SU-DHL-6 (cell line): Measurements from ENCODE around the gene PEX10.

Experiments used
- H2AFZ ChIP-seq: fragments of 200-600 bp; sonication (generic); 2 replicates; pipeline ENCODE4 v1.6.1; 2014; ENCODE audit warnings: low read depth, mild to moderate bottlenecking, moderate library complexity, mixed read lengths, antibody characterized with exemption, low read length; ENCODE audit not compliant: severe bottlenecking
- H3F3A ChIP-seq: fragments of 200-600 bp; shearing (Covaris generic); 2 replicates; pipeline ENCODE4 v1.6.0; 2016; ENCODE audit warnings: antibody characterized with exemption, mild to moderate bottlenecking; ENCODE audit not compliant: insufficient read depth
- H3K27ac ChIP-seq: fragments of 200-600 bp; sonication (generic); 2 replicates; pipeline ENCODE4 v1.5.1; 2016; ENCODE audit warnings: low read depth, mild to moderate bottlenecking, low read length, moderate library complexity, mixed read lengths
- H3K27me3 ChIP-seq: fragments of 200-600 bp; sonication (generic), shearing (Covaris generic); 2 replicates; pipeline ENCODE4 v1.6.0; 2014; ENCODE audit warnings: mild to moderate bottlenecking, low read length
- H3K36me3 ChIP-seq: fragments of 200-600 bp; sonication (generic); 2 replicates; pipeline ENCODE4 v1.6.1; 2014; ENCODE audit warnings: mild to moderate bottlenecking, low read length, mixed read lengths
- H3K4me2 ChIP-seq: fragments of 300-600, 200-600 bp; shearing (Covaris generic), sonication (generic); 2 replicates; pipeline ENCODE4 v1.6.0; 2014; ENCODE audit warnings: low read length, low read depth, mild to moderate bottlenecking; ENCODE audit not compliant: poor library complexity, severe bottlenecking
- H3K4me3 ChIP-seq: fragments of 200-600 bp; sonication (generic); 2 replicates; pipeline ENCODE4 v1.5.1; 2014; ENCODE audit warnings: antibody characterized with exemption, low read length, mild to moderate bottlenecking, mixed read lengths; ENCODE audit not compliant: insufficient read depth, poor library complexity, severe bottlenecking
- H3K79me2 ChIP-seq: fragments of 200-600 bp; sonication (generic); 2 replicates; pipeline ENCODE4 v1.6.1; 2014; ENCODE audit warnings: mild to moderate bottlenecking, low read length, moderate library complexity; ENCODE audit not compliant: insufficient read depth
- H3K9ac ChIP-seq: fragments of 200-600 bp; sonication (generic); 2 replicates; pipeline ENCODE4 v1.7.0; 2014; ENCODE audit warnings: mild to moderate bottlenecking, low read length
- H3K9me2 ChIP-seq: fragments of 200-600 bp; sonication (generic); replicated peaks from 2 replicates; pipeline ENCODE4 v1.6.1; 2014; ENCODE audit warnings: low read length; ENCODE audit not compliant: insufficient read depth
- H3K9me3 ChIP-seq: fragments of 200-600 bp; sonication (generic); 2 replicates; pipeline ENCODE4 v1.6.1; 2014; ENCODE audit warnings: low read length, mixed read lengths; ENCODE audit not compliant: insufficient read depth
- H4K20me1 ChIP-seq: fragments of 200-600 bp; sonication (generic); 2 replicates; pipeline ENCODE4 v1.6.1; 2014; ENCODE audit warnings: low read depth, mild to moderate bottlenecking, antibody characterized with exemption, low read length, moderate library complexity, mixed read lengths
- CTCF ChIP-seq: fragments of 200-600 bp; sonication (generic); IDR thresholded peaks from one replicate; pipeline ENCODE4 v1.5.1; 2017; ENCODE audit warnings: antibody characterized with exemption, mild to moderate bottlenecking, low read length, moderate library complexity; ENCODE audit not compliant: insufficient read depth, poor library complexity, severe bottlenecking
- EZH2phosphoT487 ChIP-seq: fragments of 200-600 bp; sonication (generic), shearing (Covaris generic); conservative IDR thresholded peaks from 2 replicates; pipeline ENCODE4 v1.6.1; 2018; ENCODE audit warnings: mild to moderate bottlenecking, antibody characterized with exemption, low read length, moderate library complexity, mixed read lengths

The PEX10 gene

DNA sequence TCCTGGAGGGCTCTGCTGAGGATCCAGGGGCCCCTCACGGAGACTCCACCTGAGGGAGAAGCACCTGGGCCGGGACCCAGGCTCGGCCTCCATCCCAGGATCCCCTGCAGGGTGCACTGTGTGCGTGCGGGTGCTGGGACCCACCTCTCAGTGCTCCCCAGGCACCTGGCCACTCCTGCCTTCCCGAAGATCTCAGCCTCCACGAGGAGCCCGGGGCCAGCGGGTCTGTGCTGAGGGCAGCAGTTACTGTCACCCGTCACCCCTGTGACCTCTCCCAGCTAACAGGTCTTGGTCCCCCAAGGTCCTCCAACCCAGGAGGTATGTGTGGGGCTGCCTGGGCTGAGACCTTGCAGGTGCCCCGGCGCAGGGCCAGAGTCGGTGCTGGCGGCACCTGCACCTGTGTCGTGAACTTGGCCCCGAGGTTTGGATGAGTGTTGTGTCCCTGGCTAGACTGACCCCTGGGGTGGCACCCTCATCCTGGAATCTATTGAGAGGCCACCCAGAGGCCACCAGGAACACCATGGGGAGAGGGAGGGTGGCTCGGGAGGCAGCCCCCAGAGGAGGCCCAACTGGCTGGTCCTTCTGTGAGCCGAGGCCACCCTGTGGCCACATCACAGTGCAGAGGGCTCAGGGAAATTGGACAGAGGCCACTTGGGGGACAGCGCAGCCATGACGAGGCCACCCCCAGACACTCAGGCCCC is 38.7 kb downstream of the PEX10 start:
- no peak for TF ChIP-seq EZH2phosphoT487
- no peak for TF ChIP-seq CTCF
- Histone ChIP-seq H3F3A (no peaks in the 10 kb centered on the region), H2AFZ (no peak overlapping the region), H3K4me3 (no peak overlapping the region), H3K9me3 (no peaks in the 10 kb centered on the region), H3K9me2 (no peaks in the 10 kb centered on the region), H3K9ac (no peak overlapping the region), H3K79me2 (no peaks in the 10 kb centered on the region), H3K27me3 (no peaks in the 10 kb centered on the region), H3K4me2 (no peak overlapping the region), H4K20me1 (no peaks in the 10 kb centered on the region), H3K36me3 (no peaks in the 10 kb centered on the region), H3K27ac (no peak overlapping the region)

DNA sequence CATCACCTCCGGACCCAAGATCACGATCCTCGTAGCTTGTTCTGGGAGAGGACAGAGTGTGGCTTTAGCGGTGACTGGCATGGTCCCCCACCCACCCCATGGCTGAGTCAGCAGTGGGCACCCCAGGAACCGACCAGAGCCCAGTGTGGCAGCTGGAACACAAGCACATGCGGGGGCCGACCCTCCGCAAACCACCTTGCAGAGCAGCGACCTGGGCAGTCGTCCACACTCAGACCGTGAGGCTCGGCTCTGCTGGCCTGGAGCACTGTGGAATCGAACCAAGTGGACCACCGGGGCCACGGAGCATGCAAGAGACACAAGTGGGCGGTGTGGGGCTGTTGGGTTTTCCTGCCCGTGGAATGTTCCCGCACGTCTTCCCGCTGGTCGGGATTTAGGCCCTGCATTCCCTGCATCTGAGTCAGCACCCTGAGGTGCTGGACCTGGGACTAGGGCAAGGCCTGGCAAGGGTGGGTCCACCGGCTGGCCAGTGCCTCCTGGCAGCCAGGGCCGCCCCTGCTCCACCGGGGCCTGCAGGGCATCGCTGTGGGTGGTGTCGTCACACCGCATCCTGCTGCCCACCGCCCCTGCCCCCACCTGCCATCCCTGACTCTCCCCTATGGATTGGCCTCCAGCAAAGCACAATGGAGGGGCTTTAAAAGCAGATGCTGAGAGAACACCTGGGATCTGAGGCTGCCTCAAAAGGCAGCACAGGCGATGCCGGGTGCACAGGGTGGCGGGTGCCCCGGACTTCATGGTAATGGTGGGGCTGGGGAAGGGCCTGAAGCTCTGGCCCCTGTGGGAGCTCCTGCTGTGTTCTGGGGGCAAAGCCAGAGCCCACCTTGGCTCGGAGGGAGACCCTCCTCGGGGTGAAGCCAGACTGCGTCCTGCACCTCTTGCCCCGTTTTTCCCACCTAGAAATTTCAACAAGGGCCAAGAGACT is 39.5 kb downstream of the PEX10 start:
- Histone ChIP-seq H3K4me2 (no peak overlapping the region), H3K4me3 (no peak overlapping the region), H3K9me2 (no peaks in the 10 kb centered on the region), H3K36me3 (no peaks in the 10 kb centered on the region), H2AFZ (no peak overlapping the region), H3K79me2 (no peaks in the 10 kb centered on the region), H3K27me3 (no peaks in the 10 kb centered on the region), H4K20me1 (no peaks in the 10 kb centered on the region), H3K9me3 (no peaks in the 10 kb centered on the region), H3F3A (no peaks in the 10 kb centered on the region), H3K9ac (no peak overlapping the region), H3K27ac (no peak overlapping the region)
- TF ChIP-seq CTCF (no peak), EZH2phosphoT487 (no peak)

DNA sequence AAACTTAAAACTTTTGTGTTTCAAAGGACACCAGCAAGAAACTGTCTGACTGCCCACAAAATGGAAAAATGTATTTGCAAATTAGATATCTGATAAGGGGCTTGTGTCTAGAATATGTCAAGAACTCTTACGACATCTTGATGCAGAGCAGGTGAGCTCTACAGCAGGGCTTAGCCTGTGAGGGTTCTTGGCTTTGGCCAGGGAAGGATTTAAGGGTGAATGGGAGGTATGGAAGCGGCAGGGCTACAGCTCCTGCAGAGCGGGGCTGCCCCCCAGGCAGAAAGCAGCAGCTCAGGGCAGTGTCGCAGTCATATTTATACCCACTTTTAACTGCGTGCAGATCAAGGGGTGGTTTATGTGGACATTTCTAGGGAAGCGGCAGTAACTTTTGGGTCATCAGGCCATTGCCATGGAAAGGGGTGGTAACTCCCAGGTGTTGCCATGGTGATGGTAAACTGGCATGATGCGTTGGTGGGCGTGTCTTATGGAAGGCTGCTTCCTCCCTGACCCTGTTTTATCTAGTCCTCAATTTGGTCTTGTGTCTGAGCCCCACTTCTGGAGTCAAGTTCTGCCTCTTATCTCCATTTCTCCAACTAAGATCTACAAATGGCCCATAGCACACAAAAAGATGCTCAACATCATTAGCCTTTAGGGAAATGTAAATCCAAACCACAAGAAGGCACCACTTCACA is 44.2 kb downstream of the PEX10 start:
- H3K27ac ChIP-seq = no peak overlapping the region
- H3K9ac ChIP-seq = no peak overlapping the region
- H3K36me3 ChIP-seq = no peaks in the 10 kb centered on the region
- no peaks in the 10 kb centered on the region for H3K79me2 ChIP-seq
- H3F3A ChIP-seq = no peaks in the 10 kb centered on the region
- no peak overlapping the region for H3K4me2 ChIP-seq
- H3K4me3 ChIP-seq = no peak overlapping the region
- H2AFZ ChIP-seq = no peak overlapping the region
- H3K27me3 ChIP-seq = no peaks in the 10 kb centered on the region
- no peaks in the 10 kb centered on the region for H3K9me2 ChIP-seq
- TF ChIP-seq CTCF = no peak
- no peak for TF ChIP-seq EZH2phosphoT487
- H3K9me3 ChIP-seq = no peaks in the 10 kb centered on the region
- no peaks in the 10 kb centered on the region for H4K20me1 ChIP-seq
